BE2C (cell line): ENCODE measurements around the gene STAB1.

Experiments used
- DNase-seq: peaks from one replicate; pipeline ENCODE4 v3.0.0-alpha.2; 2020
- H3K27me3 ChIP-seq: fragments of 250-450 bp; sonication (Bioruptor Pico); 2 replicates; pipeline ENCODE4 v1.5.1; 2020; ENCODE audit warnings: mild to moderate bottlenecking
- H3K36me3 ChIP-seq: fragments of 250-450 bp; sonication (Bioruptor Pico); 2 replicates; pipeline ENCODE4 v1.5.1; 2020; ENCODE audit warnings: mild to moderate bottlenecking
- H3K4me1 ChIP-seq: fragments of 250-450 bp; sonication (Bioruptor Pico); 2 replicates; pipeline ENCODE4 v1.5.1; 2020
- H3K4me3 ChIP-seq: 2 replicates; pipeline ENCODE4 v1.5.1; 2011; ENCODE audit warnings: low read depth, low read length
- H3K9me3 ChIP-seq: fragments of 250-450 bp; sonication (Bioruptor Pico); 2 replicates; pipeline ENCODE4 v1.5.1; 2020
- TF ChIP-seq, protein P1 (sequence below): IDR thresholded peaks from 2 replicates; pipeline ENCODE4 v1.5.1; 2012; ENCODE audit warnings: mild to moderate bottlenecking, low read depth, low read length

STAB1 gene

DNA sequence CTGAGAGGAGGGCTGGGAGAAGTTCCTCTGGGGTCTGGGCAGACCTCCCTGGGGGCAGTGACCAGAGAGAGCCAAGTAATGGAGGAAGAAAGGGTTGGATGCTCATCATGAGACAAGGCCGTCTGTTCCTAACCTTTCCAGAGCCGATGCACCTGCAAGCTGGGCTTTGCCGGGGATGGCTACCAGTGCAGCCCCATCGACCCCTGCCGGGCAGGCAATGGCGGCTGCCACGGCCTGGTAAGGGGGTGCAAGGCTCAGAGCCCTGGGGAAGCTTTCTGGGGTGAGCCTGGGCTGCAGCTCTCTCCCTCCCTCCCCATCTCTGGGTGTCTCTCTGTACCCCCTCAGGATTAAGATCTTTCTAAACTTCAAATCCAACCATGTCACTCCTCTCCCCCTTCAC lies 16.4 kb downstream of the STAB1 start:
- no peak overlapping the region for H3K4me3 ChIP-seq
- H3K36me3 ChIP-seq = no peaks in the 10 kb centered on the region
- no peaks in the 10 kb centered on the region for H3K27me3 ChIP-seq
- TF ChIP-seq, protein P1, sequence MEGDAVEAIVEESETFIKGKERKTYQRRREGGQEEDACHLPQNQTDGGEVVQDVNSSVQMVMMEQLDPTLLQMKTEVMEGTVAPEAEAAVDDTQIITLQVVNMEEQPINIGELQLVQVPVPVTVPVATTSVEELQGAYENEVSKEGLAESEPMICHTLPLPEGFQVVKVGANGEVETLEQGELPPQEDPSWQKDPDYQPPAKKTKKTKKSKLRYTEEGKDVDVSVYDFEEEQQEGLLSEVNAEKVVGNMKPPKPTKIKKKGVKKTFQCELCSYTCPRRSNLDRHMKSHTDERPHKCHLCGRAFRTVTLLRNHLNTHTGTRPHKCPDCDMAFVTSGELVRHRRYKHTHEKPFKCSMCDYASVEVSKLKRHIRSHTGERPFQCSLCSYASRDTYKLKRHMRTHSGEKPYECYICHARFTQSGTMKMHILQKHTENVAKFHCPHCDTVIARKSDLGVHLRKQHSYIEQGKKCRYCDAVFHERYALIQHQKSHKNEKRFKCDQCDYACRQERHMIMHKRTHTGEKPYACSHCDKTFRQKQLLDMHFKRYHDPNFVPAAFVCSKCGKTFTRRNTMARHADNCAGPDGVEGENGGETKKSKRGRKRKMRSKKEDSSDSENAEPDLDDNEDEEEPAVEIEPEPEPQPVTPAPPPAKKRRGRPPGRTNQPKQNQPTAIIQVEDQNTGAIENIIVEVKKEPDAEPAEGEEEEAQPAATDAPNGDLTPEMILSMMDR = no peak
- no peaks in the 10 kb centered on the region for H3K9me3 ChIP-seq
- no peaks in the 10 kb centered on the region for H3K4me1 ChIP-seq
- no peak for DNase-seq

DNA sequence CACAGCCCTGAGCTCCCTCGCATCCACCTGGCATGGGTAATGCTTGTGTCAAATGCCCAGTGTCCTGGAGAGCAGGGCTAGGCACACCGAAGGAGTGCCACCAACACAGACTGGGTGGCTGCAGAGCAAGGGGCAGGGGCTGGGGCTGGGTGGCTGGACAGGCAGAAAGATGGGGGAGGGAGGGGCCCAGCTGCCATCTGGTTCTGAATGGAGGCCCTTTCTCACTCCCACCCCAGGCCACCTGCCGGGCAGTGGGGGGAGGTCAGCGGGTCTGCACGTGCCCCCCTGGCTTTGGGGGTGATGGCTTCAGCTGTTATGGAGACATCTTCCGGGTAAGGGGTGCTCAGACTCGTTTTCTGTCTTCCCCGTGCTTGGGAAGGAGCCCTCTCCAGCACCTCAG lies 17.0 kb downstream of the STAB1 start:
- TF ChIP-seq, protein P1 = no peak
- no peak for DNase-seq
- Histone ChIP-seq H3K27me3 (no peaks in the 10 kb centered on the region), H3K9me3 (no peaks in the 10 kb centered on the region), H3K4me1 (no peaks in the 10 kb centered on the region), H3K4me3 (no peak overlapping the region), H3K36me3 (no peaks in the 10 kb centered on the region)

DNA sequence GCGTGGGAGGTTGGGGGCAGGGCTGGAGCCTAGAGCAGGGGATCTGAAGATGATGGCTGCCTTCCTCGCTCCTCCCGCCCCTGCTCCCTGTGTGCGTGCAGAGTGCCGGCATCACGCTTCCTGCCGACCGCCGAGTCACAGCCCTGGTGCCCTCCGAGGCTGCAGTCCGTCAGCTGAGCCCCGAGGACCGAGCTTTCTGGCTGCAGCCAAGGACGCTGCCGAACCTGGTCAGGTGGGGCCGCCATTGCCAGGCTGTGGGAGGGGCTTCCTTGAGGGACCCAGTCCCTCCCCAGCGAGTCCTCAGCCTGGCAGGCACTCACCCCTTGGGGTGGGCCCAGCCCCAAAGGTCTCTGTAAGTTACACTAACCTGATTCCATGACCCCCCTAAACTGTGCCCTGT lies 17.6 kb downstream of the STAB1 start:
- Histone ChIP-seq H3K4me1 (no peaks in the 10 kb centered on the region), H3K9me3 (no peaks in the 10 kb centered on the region), H3K4me3 (no peak overlapping the region), H3K36me3 (no peaks in the 10 kb centered on the region), H3K27me3 (no peaks in the 10 kb centered on the region)
- no peak for DNase-seq
- TF ChIP-seq, protein P1 = no peak

DNA sequence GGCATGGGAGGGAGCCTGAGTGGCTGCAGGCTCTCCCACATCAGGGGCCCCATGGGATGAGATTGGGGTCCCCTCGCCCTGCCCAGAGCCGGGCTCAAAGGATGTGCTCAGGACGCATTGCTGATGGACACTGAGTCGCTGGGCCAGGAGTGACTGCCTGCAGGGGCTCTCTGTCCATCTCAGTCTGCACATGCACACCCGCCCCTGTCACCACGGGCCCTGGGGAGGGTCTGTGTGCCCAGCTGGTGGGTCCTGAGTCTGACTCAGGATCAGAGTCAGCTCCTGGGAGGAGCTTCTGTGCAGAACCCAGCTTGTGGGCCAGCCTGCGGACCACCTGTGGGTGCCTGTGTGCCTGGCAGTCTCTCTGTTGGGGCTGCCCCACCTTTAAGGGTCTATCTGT lies 18.1 kb downstream of the STAB1 start:
- TF ChIP-seq, protein P1 = no peak
- Histone ChIP-seq H3K36me3 (no peaks in the 10 kb centered on the region), H3K9me3 (no peaks in the 10 kb centered on the region), H3K4me3 (no peak overlapping the region), H3K4me1 (peaks cover 1% of the 10 kb centered on the region; the same call in 1 of the 2 replicates), H3K27me3 (no peaks in the 10 kb centered on the region)
- DNase-seq = no peak

DNA sequence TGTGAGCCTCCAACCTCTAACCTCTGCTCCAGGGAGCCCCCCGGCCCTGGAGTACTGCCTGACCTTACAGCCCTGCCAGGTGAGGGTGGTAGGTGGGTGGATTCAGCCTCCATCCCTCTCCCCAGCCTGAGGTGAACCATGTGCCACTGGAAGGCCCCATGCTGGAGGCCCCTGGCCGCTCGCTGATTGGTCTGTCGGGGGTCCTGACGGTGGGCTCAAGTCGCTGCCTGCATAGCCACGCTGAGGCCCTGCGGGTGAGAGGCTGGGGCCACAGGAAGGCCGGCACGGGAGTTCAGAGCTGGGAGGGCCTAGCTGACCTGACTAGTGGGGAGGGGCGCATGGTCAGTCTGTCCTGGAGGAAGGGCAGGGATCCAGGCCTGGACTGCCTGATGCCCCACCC lies 19.4 kb downstream of the STAB1 start:
- Histone ChIP-seq H3K4me3 (no peak overlapping the region), H3K27me3 (no peaks in the 10 kb centered on the region), H3K36me3 (no peaks in the 10 kb centered on the region), H3K9me3 (no peaks in the 10 kb centered on the region), H3K4me1 (peaks cover 4% of the 10 kb centered on the region; the same call in 1 of the 2 replicates)
- no peak for DNase-seq
- TF ChIP-seq, protein P1 = no peak

DNA sequence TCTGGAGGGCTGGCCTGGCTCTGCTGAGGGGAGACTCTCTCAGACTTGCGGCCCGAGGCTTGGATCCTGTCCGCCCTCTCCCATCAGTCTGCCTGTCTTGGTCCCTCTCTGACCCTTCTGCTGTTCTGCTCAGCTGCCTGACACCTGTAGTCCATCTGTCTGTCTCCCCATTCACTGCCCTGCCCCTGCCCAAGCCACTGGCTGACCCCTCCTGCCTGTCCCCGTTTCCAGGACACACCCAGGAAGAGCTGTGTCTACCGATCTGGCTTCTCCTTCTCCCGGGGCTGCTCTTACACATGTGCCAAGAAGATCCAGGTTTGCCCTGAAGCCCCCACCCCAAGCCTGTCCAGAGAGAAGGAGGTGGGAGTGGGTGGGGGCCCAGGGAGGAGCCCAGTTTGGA lies 20.1 kb downstream of the STAB1 start:
- Histone ChIP-seq H3K27me3 (no peaks in the 10 kb centered on the region), H3K4me1 (peaks cover 4% of the 10 kb centered on the region; the same call in 1 of the 2 replicates), H3K36me3 (no peaks in the 10 kb centered on the region), H3K4me3 (no peak overlapping the region), H3K9me3 (no peaks in the 10 kb centered on the region)
- TF ChIP-seq, protein P1 = no peak
- DNase-seq = no peak
